Parathyroid adenoma (tissue), 2 donors: ENCODE results near the gene RAB14.

ENCODE experiments used
- H2AFZ ChIP-seq: fragments of 300-600 bp; sonication (generic); one replicate; pipeline ENCODE4 v1.7.0; 2017; ENCODE audit warnings: antibody characterized with exemption, mild to moderate bottlenecking
- H3K27ac ChIP-seq: fragments of 300-600 bp; sonication (generic); one replicate; pipeline ENCODE4 v1.7.0; 2017
- H3K27me3 ChIP-seq: fragments of 300-600 bp; sonication (generic); one replicate; pipeline ENCODE4 v1.7.0; 2017; ENCODE audit warnings: low read length; ENCODE audit not compliant: control insufficient read depth, insufficient read depth
- H3K36me3 ChIP-seq: fragments of 300-600 bp; sonication (generic); one replicate; pipeline ENCODE4 v1.7.0; 2017; ENCODE audit warnings: low read length; ENCODE audit not compliant: control insufficient read depth, insufficient read depth
- H3K4me1 ChIP-seq: fragments of 300-600 bp; sonication (generic); one replicate; pipeline ENCODE4 v1.7.0; 2017; ENCODE audit warnings: control low read depth
- H3K4me2 ChIP-seq: fragments of 300-600 bp; sonication (generic); one replicate; pipeline ENCODE4 v1.7.0; 2017; ENCODE audit warnings: low read length
- H3K4me3 ChIP-seq: fragments of 300-600 bp; sonication (generic); one replicate; pipeline ENCODE4 v1.7.0; 2017; ENCODE audit warnings: low read depth, low read length
- H3K79me2 ChIP-seq: fragments of 300-600 bp; sonication (generic); one replicate; pipeline ENCODE4 v1.7.0; 2017; ENCODE audit warnings: control low read depth
- H3K9ac ChIP-seq: fragments of 300-600 bp; sonication (generic); one replicate; pipeline ENCODE4 v1.7.0; 2017; ENCODE audit warnings: mild to moderate bottlenecking
- H3K9me3 ChIP-seq: fragments of 300-600 bp; sonication (generic); one replicate; pipeline ENCODE4 v1.7.0; 2017; ENCODE audit warnings: low read length; ENCODE audit not compliant: control insufficient read depth
- CTCF ChIP-seq: fragments of 300-600 bp; sonication (generic); IDR thresholded peaks from one replicate; pipeline ENCODE4 v1.7.0; 2017; ENCODE audit warnings: antibody characterized with exemption, mild to moderate bottlenecking
- donor health status: primary hyperparathyroidism.

RAB14 gene

GRCh38 chr9:121144482-121144881, 57.2 kb downstream of the RAB14 start:
- Histone ChIP-seq H3K4me3 (no peak overlapping the region), H3K9me3 (no peaks in the 10 kb centered on the region), H3K4me2 (no peak overlapping the region), H3K9ac (no peak overlapping the region), H3K27ac (no peak overlapping the region), H3K4me1 (no peaks in the 10 kb centered on the region), H2AFZ (no peak overlapping the region), H3K27me3 (no peaks in the 10 kb centered on the region), H3K79me2 (no peaks in the 10 kb centered on the region), H3K36me3 (no peaks in the 10 kb centered on the region)
- no peak for TF ChIP-seq CTCF

GRCh38 chr9:121143771-121144170, 57.9 kb downstream of the RAB14 start:
- H2AFZ ChIP-seq: no peak overlapping the region
- no peaks in the 10 kb centered on the region for H3K36me3 ChIP-seq
- H3K9me3 ChIP-seq: no peaks in the 10 kb centered on the region
- H3K27me3 ChIP-seq: no peaks in the 10 kb centered on the region
- H3K79me2 ChIP-seq: no peaks in the 10 kb centered on the region
- no peaks in the 10 kb centered on the region for H3K4me1 ChIP-seq
- H3K4me2 ChIP-seq: no peak overlapping the region
- H3K4me3 ChIP-seq: no peak overlapping the region
- H3K9ac ChIP-seq: no peak overlapping the region
- TF ChIP-seq CTCF: no peak
- H3K27ac ChIP-seq: no peak overlapping the region

GRCh38 chr9:121141706-121142105, 60.0 kb downstream of the RAB14 start:
- H3K27me3 ChIP-seq: no peaks in the 10 kb centered on the region
- no peak for TF ChIP-seq CTCF
- H3K4me1 ChIP-seq: no peaks in the 10 kb centered on the region
- no peak overlapping the region for H3K27ac ChIP-seq
- no peak overlapping the region for H3K9ac ChIP-seq
- H3K36me3 ChIP-seq: no peaks in the 10 kb centered on the region
- no peaks in the 10 kb centered on the region for H3K9me3 ChIP-seq
- H2AFZ ChIP-seq: no peak overlapping the region
- no peaks in the 10 kb centered on the region for H3K79me2 ChIP-seq
- H3K4me3 ChIP-seq: no peak overlapping the region
- no peak overlapping the region for H3K4me2 ChIP-seq

- TF ChIP-seq CTCF: no peak
- H3K36me3 ChIP-seq: no peaks in the 10 kb centered on the region
Observed at GRCh38 chr9:121141306-121141705, 60.4 kb downstream of the RAB14 start.

GRCh38 chr9:121140162-121140561, 61.5 kb downstream of the RAB14 start:
- Histone ChIP-seq H3K27ac (no peak overlapping the region), H3K79me2 (no peaks in the 10 kb centered on the region), H3K36me3 (no peaks in the 10 kb centered on the region), H3K9ac (no peak overlapping the region), H3K4me1 (no peaks in the 10 kb centered on the region), H3K9me3 (no peaks in the 10 kb centered on the region), H3K4me3 (no peak overlapping the region), H2AFZ (no peak overlapping the region), H3K4me2 (no peak overlapping the region), H3K27me3 (no peaks in the 10 kb centered on the region)
- TF ChIP-seq CTCF: no peak

More at GRCh38 chr9:121141306-121141705, 60.4 kb downstream of the RAB14 start:
- H3K9ac ChIP-seq: no peak overlapping the region
- no peak overlapping the region for H3K27ac ChIP-seq
- no peaks in the 10 kb centered on the region for H3K79me2 ChIP-seq
- H3K9me3 ChIP-seq: no peaks in the 10 kb centered on the region
- no peaks in the 10 kb centered on the region for H3K4me1 ChIP-seq
- H3K27me3 ChIP-seq: no peaks in the 10 kb centered on the region
- H2AFZ ChIP-seq: no peak overlapping the region
- no peak overlapping the region for H3K4me3 ChIP-seq
- no peak overlapping the region for H3K4me2 ChIP-seq
